GM23338 (cell line): ENCODE measurements around the gene OTOG. TPM values are rescaled to one million over a fixed set of nuclear protein-coding genes. Genes with fewer than 3 reads are reported as not detected.
A peak's percentile ranks its signal among the peaks of the same experiment; 100 is the strongest.

Experiments
- ATAC-seq: fragments of 200-7000 bp; cut with Tn5 transposase; 3 replicates; pipeline ENCODE4 v1.9.1; 2020
- DNase-seq: peaks from one replicate; pipeline ENCODE4 v3.0.0-alpha.2; 2015; ENCODE audit warnings: low spot score
- H2AFZ ChIP-seq: fragments of 200-600 bp; sonication (generic); 2 replicates; pipeline ENCODE4 v1.8.0; 2016; ENCODE audit warnings: antibody characterized with exemption, mild to moderate bottlenecking, moderate library complexity
- H3F3A ChIP-seq: fragments of 200-600 bp; sonication (generic); replicated peaks from 2 replicates; pipeline ENCODE4 v1.8.0; 2017; ENCODE audit warnings: antibody characterized with exemption, mixed run types, low read depth
- H3K27ac ChIP-seq: fragments of 200-600 bp; sonication (generic); 2 replicates; pipeline ENCODE4 v1.6.1; 2016; ENCODE audit warnings: low read depth
- H3K27me3 ChIP-seq: fragments of 200-600 bp; sonication (generic); 2 replicates; pipeline ENCODE4 v1.8.0; 2016; ENCODE audit warnings: mild to moderate bottlenecking, mixed run types, moderate library complexity; ENCODE audit not compliant: insufficient read depth
- H3K36me3 ChIP-seq: fragments of 200-600 bp; sonication (generic); 2 replicates; pipeline ENCODE4 v1.8.0; 2016; ENCODE audit warnings: mild to moderate bottlenecking; ENCODE audit not compliant: insufficient read depth
- H3K4me1 ChIP-seq: fragments of 200-600 bp; sonication (generic); 2 replicates; pipeline ENCODE4 v1.8.0; 2016; ENCODE audit warnings: mild to moderate bottlenecking, moderate library complexity; ENCODE audit not compliant: insufficient read depth
- H3K4me2 ChIP-seq: fragments of 200-600 bp; sonication (generic); 2 replicates; pipeline ENCODE4 v1.7.1; 2017; ENCODE audit warnings: mixed run types
- H3K4me3 ChIP-seq: fragments of 200-600 bp; sonication (generic); 2 replicates; pipeline ENCODE4 v1.6.1; 2016; ENCODE audit warnings: mixed run types
- H3K79me2 ChIP-seq: fragments of 200-600 bp; sonication (generic); replicated peaks from 2 replicates; pipeline ENCODE4 v1.8.0; 2017; ENCODE audit warnings: mild to moderate bottlenecking; ENCODE audit not compliant: insufficient read depth
- H3K9me2 ChIP-seq: fragments of 200-600 bp; sonication (generic); 2 replicates; pipeline ENCODE4 v1.8.0; 2017; ENCODE audit not compliant: insufficient read depth
- H4K20me1 ChIP-seq: fragments of 200-600 bp; sonication (generic); replicated peaks from 2 replicates; pipeline ENCODE4 v1.8.0; 2017; ENCODE audit warnings: mild to moderate bottlenecking; ENCODE audit not compliant: insufficient read depth
- H3K27ac Mint-ChIP-seq: 2 replicates; pipeline ENCODE4 v1.8.0; 2020; ENCODE audit warnings: inconsistent platforms, mild to moderate bottlenecking, moderate library complexity, mixed read lengths
- H3K27me3 Mint-ChIP-seq: 3 replicates; pipeline ENCODE4 v1.8.0; 2022; ENCODE audit warnings: low read depth, mild to moderate bottlenecking, moderate library complexity, mixed read lengths, inconsistent platforms; ENCODE audit not compliant: insufficient read depth, poor library complexity
- H3K36me3 Mint-ChIP-seq: 3 replicates; pipeline ENCODE4 v1.8.0; 2021; ENCODE audit warnings: low read depth, mild to moderate bottlenecking, inconsistent platforms, moderate library complexity, mixed read lengths
- H3K4me1 Mint-ChIP-seq: 3 replicates; pipeline ENCODE4 v1.8.0; 2020; ENCODE audit warnings: mild to moderate bottlenecking, inconsistent platforms, mixed read lengths
- H3K4me3 Mint-ChIP-seq: 3 replicates; pipeline ENCODE4 v1.8.0; 2021; ENCODE audit warnings: moderate library complexity, mild to moderate bottlenecking, inconsistent platforms, mixed read lengths
- H3K9me3 Mint-ChIP-seq: 3 replicates; pipeline ENCODE4 v1.8.0; 2020; ENCODE audit warnings: moderate library complexity, mild to moderate bottlenecking, inconsistent platforms, mixed read lengths
- CREB1 ChIP-seq: fragments of 250-450 bp; sonication (Bioruptor Pico); IDR thresholded peaks from 2 replicates; pipeline ENCODE4 v1.5.0; 2020; ENCODE audit warnings: low read depth, mild to moderate bottlenecking, moderate library complexity
- CTCF ChIP-seq, 2 experiments: fragments of 200-600 bp in 1 of 2; sonication (generic) in 1 of 2; conservative IDR thresholded peaks; 2 replicates each; pipeline versions ENCODE4 v1.5.1 to v1.6.1; 2016 to 2017; ENCODE audit warnings: antibody characterized with exemption in 2 of 2, low read depth in 2 of 2, mild to moderate bottlenecking in 2 of 2, moderate library complexity in 1 of 2
- ETS1 ChIP-seq: IDR thresholded peaks from 2 replicates; pipeline ENCODE4 v1.6.1; 2016; ENCODE audit warnings: antibody characterized with exemption
- EZH2 ChIP-seq: fragments of 200-600 bp; sonication (generic); IDR thresholded peaks from one replicate; pipeline ENCODE4 v1.8.0; 2017; ENCODE audit warnings: antibody characterized with exemption, mild to moderate bottlenecking, low read depth; ENCODE audit not compliant: unreplicated experiment
- EZH2phosphoT487 ChIP-seq: fragments of 200-600 bp; sonication (generic); IDR thresholded peaks from one replicate; pipeline ENCODE4 v1.8.1; 2018; ENCODE audit warnings: antibody characterized with exemption; ENCODE audit not compliant: unreplicated experiment
- JUNB ChIP-seq: IDR thresholded peaks from one replicate; pipeline ENCODE4 v1.6.1; 2016; ENCODE audit warnings: antibody characterized with exemption; ENCODE audit not compliant: unreplicated experiment
- NANOG ChIP-seq: IDR thresholded peaks from 2 replicates; pipeline ENCODE4 v1.6.1; 2016; ENCODE audit warnings: antibody characterized with exemption, borderline replicate concordance
- POLR2AphosphoS5 ChIP-seq: IDR thresholded peaks from 2 replicates; pipeline ENCODE4 v1.6.1; 2016; ENCODE audit warnings: antibody characterized with exemption, low read depth
- REST ChIP-seq: IDR thresholded peaks from one replicate; pipeline ENCODE4 v1.6.1; 2018; ENCODE audit warnings: antibody characterized with exemption; ENCODE audit not compliant: unreplicated experiment
- STAT1 ChIP-seq: IDR thresholded peaks from one replicate; pipeline ENCODE4 v1.6.1; 2016; ENCODE audit warnings: antibody characterized with exemption; ENCODE audit not compliant: unreplicated experiment
- ZNF114 ChIP-seq: fragments of 250-450 bp; sonication (Bioruptor Pico); IDR thresholded peaks from 2 replicates; pipeline ENCODE4 v1.5.0; 2020; ENCODE audit warnings: mild to moderate bottlenecking, moderate library complexity
- ZNF331 ChIP-seq: fragments of 250-450 bp; sonication (Bioruptor Pico); IDR thresholded peaks from 2 replicates; pipeline ENCODE4 v1.5.0; 2020; ENCODE audit warnings: low read depth, mild to moderate bottlenecking, moderate library complexity
- ZNF462 ChIP-seq: fragments of 250-450 bp; sonication (Bioruptor Pico); IDR thresholded peaks from 2 replicates; pipeline ENCODE4 v1.5.0; 2020; ENCODE audit warnings: mild to moderate bottlenecking, moderate library complexity
- polyA plus RNA-seq: library from polyadenylated mRNA; unstranded; fragments of >200 nt; fragmentation: Nextera tagmentation; extraction: Ambion mirVana; gene quantifications from 2 replicates; pipeline ENCODE4 v1.2.1, GENCODE V29; 2016
- total RNA-seq: library from RNA; depleted of rRNA; stranded (reverse); fragments of >200 nt; shearing (Covaris generic); gene quantifications from 2 replicates; pipeline ENCODE4 v1.2.3, GENCODE V29; 2014

OTOG gene
- total and polyA plus RNA-seq, 2 experiments from 2014 or later, result 0.40 to 0.52 TPM

GRCh38 chr11:17686231-17686980 is 139.3 kb downstream of the OTOG start:
- ATAC-seq (peak; percentile 84), DNase-seq (no peak)
- Histone ChIP-seq H2AFZ (peak overlapping the region; percentile 47), H3K9me2 (no peaks in the 10 kb centered on the region), H4K20me1 (no peaks in the 10 kb centered on the region), H3K36me3 (no peaks in the 10 kb centered on the region), H3K27ac (no peak overlapping the region), H3K4me1 (no peaks in the 10 kb centered on the region), H3F3A (no peaks in the 10 kb centered on the region), H3K4me2 (no peak overlapping the region), H3K27me3 (peaks cover 11% of the 10 kb centered on the region; the same call in 1 of the 2 replicates), H3K4me3 (no peak overlapping the region), H3K79me2 (no peaks in the 10 kb centered on the region)
- TF ChIP-seq CREB1 (CRISPR knock-in tag) (no peak), ZNF114 (no peak), CTCF (conservative IDR thresholded peaks at IDR 0.05; ENCODE audit: low read depth in 2 of 2) (no peak), JUNB (no peak), ZNF331 (no peak), ETS1 (no peak), EZH2 (no peak), STAT1 (no peak), EZH2phosphoT487 (no peak), POLR2AphosphoS5 (no peak), NANOG (no peak), REST (no peak), ZNF462 (CRISPR knock-in tag) (no peak)
- H3K9me3 Mint-ChIP-seq, result no peaks in the 10 kb centered on the region
- no peaks in the 10 kb centered on the region for H3K36me3 Mint-ChIP-seq
- no peak overlapping the region for H3K4me3 Mint-ChIP-seq
- peaks cover 3% of the 10 kb centered on the region for H3K27me3 Mint-ChIP-seq
- H3K4me1 Mint-ChIP-seq, result no peaks in the 10 kb centered on the region; the same call in 2 of the 3 replicates
- H3K27ac Mint-ChIP-seq, result no peak overlapping the region
